Stimulated activated CD8-positive, alpha-beta memory T cell treated with anti-CD3 and anti-CD28 coated beads, Interleukin-7, amount 100 ng/mL, for 24 hours (primary cell): ENCODE results near the gene IFNAR2.
"Not testable (repeated sequence)": the region's sequence is repeated elsewhere in the genome, so short reads cannot be mapped to it uniquely, and the experiment has no call there.

Experiments used
- DNase-seq: peaks from one replicate; pipeline ENCODE4 v3.0.0-alpha.2; 2020; ENCODE audit warnings: low read depth

Gene IFNAR2

DNA sequence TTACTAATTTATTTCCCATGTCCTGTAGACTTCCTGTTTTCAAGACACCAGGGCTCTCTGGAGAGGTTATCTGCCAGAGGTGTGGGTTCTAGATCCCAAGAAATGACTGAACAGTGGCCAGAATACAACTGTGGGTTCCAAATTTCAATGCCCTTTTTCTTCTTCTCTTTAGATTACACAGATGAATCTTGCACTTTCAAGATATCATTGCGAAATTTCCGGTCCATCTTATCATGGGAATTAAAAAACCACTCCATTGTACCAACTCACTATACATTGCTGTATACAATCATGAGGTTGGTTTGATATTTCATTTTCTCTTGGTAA lies 15.0 kb downstream of the IFNAR2 start:
- no peak for DNase-seq

DNA sequence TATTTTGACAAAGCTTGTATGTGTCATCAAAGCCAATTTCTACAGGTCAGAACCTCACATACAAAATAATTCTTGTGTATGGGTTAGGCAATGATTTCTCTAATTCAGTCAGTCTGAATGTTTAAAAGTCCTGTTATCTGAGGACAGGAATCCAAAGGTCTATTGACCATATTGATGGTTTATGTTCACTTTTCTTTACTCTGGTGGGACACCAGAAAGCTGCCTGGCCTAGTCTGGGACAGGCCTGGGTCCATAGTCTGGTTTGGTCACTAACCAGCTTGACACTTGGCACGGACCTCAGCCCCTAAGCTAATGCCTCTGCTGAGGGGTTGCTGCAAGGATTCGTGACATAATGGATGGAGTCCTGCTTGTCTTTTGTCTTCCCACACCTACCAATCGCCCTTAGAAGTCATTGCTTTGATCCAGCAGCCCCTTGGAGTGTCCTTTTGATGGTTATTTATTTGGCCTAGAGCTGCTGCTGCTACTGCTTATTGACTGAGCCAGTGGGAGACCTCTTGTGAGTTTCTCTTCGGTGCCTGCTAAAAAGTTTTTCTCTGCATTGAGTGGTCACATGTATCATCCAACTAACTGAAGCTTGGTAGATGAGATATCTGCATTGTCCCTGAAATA lies 15.7 kb downstream of the IFNAR2 start:
- DNase-seq = no peak

DNA sequence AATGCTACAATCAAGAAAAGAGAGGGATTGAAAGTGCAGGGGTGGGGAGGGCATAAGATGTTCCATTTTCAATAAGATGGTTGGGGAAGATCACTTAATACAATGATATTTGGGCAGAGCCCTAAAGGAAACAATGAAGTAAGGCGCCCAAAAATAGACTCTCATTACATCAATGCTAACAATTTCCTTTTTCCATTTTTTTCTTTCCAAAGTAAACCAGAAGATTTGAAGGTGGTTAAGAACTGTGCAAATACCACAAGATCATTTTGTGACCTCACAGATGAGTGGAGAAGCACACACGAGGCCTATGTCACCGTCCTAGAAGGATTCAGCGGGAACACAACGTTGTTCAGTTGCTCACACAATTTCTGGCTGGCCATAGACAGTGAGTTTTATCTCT lies 16.8 kb downstream of the IFNAR2 start:
- no peak for DNase-seq

DNA sequence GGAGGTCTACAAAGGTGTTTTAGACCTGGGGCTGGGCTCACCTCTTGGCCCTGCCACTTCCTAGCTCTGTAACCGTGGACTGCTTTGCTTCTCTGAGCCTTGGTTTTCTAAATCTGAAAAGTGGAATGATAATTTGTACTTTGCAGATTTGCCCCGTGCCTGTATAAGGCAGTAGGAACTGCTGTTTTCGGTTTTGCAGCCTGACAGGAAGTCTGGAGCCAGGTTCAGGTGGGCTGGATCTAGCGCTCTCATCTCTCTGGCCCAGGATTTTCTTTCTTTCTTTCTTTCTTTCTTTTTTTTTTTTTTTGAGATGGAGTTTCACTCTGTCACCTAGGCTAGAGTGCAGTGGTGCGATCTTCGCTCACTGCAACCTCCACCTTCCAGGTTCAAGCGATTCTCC lies 17.2 kb downstream of the IFNAR2 start:
- DNase-seq = no peak

DNA sequence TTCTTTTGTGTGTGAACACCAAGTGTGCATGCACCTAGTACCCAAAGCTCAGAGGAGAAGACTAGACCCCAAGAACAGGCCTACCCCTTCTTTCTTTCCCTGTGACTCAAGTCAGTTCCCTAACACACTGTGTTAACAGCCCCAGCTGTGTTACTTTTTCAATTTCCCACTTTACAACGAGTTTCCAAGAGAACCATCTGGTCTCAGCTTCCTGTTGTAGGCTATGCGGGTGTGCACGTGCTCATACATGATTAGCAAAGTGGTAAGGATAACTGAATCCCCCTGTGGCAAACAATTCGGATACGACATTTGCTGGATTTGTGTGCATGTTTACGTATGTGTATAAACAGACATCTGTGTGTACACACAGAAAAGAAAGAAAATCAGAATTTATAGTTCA lies 17.9 kb downstream of the IFNAR2 start:
- DNase-seq = no peak

DNA sequence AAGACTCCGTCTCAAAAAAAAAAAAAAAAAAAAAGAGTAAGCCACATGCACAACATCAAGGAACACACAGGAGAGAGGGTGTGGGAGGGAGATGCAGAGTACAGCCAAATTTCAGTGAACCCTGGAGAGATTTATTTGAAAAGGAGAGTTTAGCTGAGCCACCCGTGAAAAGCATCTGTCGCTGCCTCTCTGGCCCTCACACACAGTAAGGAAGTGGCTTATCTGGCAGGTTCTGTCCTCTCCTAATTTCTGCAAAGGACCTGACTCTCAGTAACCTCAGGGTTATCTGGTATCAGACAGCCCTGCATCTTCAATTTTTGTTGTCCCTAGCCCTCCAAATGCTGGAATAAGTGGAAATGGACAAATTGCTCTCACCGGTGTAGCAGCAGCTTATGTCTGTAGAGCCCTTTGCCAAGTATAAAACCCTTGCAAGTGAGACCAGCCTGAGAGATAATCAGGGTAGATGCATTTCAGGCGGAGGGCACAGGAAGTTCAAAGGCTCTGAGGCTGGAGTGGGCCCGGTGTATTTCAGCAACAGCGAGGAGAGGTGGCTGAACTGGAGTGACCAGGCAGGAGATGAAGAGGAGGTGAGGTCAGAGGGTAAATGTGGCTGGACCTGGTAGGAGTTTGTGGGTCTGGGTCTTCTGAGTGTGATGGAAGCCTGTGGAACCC lies 19.7 kb downstream of the IFNAR2 start:
- no peak for DNase-seq

DNA sequence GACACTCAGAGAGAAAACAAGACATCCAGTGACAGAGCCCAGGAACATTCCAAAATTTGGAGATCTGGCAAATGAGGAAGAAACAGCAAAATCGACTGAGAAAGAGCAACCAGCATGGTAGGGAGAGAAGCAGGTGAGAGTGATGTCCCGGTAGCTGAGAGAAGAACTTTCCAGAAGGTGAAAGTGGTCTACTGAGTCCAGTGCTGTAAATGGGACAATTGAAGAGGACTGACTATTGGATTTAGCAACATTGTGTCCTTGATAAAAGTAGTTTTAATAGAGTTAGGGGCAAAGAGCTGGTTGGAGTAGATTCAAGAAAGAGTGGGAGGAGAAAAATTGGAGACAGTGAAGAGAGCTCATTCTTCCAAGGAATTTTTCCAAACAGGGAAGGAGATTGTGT lies 21.4 kb downstream of the IFNAR2 start:
- no peak for DNase-seq

DNA sequence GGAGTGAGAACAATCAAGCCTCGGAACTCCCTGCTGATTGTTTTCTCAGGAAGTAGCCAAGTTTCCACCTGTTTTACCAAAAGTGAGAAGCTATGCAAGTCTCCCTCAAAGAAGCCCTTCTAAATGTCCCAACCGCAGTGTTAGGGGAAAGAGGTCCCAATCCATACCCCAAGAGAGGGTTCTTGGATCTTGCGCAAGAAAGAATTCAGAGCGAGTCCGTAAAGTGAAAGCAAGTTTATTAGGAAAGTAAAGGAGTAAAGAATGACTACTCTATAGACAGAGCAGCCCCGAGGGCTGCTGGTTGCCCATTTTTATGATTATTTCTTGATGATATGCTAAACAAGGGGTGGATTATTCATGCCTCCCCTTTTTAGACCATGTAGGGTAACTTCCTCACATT lies 23.6 kb downstream of the IFNAR2 start:
- DNase-seq = not testable (repeated sequence)

DNA sequence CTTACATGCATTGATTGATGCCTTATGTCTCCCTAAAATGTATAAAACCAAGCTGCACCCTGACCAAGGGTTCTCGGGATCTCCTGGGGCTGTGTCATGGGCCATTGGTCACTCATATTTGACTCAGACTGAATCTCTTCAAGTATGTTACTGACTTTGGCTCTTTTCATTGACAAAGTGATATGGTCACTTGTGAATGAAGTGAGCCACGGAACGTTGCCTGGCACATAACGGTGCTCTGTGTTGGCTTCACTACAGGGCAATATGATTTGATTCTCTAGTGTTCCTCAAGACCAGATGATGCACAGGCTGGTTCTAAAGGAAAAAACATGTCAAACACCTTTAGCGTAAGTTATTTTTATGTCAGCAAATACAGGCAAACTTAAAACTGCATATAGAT lies 25.0 kb downstream of the IFNAR2 start:
- no peak for DNase-seq

DNA sequence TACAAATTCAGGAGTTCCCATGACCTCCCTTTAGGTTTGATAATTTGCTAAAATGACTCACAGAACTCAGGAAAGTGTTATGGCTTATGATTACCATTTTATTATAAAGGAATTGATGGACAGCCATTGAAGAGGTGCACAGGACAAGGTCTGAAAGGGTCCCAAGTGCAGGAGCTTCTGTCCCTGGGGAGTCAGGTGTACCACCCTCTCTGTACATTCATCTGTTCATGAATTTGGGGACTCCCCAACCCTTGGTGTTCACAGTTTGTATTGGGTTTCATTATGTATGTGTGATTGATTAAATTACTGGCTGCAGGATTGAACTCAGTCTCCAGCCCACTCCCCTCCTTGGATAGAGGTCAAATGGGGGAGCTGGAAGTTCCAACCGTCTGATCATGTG lies 25.7 kb downstream of the IFNAR2 start:
- no peak for DNase-seq

DNA sequence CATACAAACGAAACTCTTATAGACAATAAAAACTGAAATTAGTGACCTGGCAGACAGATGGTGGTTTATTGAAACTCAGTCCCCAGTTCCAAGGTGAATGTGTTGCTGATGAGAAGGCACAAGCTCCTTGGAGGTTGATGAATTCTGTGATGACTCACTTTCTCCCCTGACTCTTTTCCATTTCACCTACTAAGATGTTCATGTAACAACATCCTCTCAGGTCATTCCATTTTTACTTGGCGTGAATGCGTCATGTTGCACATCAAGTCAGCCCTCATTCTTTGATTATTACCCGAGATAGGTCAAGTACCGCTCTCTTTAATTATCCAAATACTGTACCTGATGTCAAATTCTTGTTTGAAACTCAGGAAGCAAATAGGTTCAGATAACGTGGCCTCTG lies 26.3 kb downstream of the IFNAR2 start:
- no peak for DNase-seq

DNA sequence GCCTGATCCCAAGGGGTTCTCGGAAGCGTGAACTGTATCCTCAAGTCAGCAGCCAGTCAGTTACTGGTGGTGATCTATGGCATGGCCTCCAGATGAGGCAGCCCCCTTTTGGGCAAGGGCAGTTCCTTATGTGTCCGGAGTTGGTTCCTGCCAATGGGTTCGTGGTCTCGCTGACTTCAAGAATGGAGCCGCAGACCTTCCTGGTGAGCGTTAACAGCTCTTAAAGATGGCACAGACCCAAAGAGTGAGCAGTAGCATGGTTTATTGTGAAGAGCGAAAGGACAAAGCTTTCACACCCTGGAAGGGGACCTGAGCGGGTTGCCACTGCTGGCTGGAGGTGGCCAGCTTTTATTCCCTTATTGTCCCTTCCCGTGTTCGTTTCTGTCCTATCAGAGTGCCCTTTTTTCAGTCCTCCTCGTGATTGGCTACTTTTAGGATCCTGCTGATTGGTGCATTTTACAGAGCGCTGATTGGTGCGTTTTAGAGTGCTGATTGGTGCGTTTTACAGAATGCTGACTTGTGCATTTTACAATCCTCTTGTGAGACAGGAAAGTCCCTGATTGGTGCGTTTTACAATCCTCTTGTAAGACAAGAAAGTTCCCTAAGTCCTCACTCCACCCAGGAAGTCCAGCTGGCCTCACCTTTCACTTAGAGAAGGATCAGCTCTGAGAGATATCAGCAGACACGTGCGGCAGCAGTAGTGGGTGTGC lies 27.5 kb downstream of the IFNAR2 start:
- no peak for DNase-seq

DNA sequence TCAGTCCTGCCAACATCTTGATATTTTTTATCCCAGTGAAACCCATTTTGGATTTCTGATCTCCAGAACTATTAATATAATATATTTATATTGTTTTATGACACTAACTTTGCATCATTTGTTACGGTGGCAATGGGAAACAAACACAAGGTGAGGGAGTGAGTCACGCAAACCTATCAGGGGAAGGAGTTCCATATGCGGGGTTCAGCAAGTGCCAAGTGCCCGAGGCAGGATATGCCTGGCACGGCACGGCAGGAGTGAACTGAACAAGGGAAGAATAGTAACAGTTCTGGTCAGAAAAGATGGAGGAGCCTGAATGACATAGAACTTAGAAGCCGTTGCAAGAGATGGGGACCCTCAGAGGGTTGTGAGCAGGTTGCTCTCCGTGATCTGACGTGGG lies 28.7 kb downstream of the IFNAR2 start:
- DNase-seq = no peak

DNA sequence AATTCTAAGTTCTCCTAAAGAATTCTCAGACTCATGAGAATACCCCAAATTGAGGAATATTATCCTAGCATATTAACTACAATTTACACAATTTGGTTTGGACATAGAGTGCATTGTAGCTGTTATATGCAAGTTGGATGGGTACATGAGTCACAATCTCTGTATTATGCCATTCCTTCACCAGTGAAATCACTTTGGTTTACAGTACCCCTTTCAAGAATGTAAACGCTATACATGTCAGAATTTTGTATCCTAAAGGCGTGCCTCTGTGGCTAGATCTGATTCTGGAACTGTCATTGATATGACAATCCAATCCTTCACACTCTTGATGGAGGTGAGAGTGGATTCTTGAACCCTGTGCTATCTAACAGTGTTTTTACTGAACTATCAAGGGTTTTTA lies 29.7 kb downstream of the IFNAR2 start:
- no peak for DNase-seq

DNA sequence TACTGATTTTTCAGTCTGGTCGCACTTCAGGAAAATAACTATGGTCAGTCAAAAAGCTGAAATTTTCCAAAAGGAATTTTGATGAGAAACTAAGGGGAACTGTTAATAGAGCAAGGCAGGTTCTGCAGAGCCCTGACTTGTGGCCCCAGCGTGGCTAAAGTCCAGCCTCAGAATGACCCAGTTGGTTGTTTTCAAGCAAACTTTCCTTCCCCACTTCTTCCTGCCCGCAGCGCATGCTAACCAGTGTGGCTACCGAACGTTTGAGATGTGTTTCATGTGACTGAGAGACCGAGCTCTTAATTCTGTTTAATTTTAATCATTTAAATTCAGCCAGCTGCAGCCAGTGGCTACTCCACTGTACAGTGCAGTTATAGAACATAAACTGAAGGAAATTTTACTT lies 30.3 kb downstream of the IFNAR2 start:
- DNase-seq = no peak

DNA sequence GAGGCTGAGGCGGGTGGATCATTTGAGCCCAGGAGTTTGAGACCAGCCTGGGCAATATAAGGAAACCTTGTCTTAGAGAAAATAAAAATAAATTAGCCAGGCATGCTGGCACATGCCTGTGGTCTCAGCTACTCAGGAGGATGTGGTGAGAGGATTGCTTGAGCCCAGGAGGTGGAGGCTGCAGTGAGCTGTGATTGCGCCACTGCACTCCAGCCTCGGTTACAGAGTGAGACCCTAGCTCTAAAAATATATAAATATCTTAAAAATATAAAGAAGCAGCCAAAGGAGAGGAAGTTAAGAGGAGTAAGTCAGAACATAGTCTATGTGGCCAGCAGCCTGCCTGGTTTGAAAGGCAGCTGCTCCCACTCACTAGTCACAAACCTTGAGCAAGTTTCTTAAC lies 31.9 kb downstream of the IFNAR2 start:
- DNase-seq = no peak

DNA sequence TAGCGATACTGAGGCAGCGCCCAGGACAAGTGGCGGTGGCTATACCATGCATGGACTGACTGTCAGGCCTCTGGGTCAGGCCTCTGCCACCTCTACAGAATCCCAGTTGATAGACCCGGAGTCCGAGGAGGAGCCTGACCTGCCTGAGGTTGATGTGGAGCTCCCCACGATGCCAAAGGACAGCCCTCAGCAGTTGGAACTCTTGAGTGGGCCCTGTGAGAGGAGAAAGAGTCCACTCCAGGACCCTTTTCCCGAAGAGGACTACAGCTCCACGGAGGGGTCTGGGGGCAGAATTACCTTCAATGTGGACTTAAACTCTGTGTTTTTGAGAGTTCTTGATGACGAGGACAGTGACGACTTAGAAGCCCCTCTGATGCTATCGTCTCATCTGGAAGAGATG lies 33.2 kb downstream of the IFNAR2 start:
- DNase-seq = no peak

DNA sequence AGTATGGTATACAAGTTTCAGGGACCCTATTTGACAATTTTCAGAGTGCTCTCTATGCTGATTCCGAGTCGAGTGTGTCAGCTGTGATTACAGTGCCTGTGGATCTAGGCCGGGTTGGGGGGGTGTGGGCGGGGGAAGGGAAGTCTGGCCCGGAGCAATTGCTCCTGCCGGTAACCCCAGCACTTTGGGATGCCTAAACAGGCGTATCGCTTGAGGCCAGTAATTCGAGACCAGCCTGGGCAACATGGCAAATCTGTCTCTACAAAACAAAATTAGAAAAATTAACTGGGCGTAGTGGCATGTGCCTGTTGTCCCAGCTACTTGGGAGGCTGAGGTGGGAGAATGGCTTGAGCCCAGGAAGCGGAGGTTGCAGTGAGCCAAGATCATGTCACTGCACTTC lies 34.8 kb downstream of the IFNAR2 start:
- no peak for DNase-seq

DNA sequence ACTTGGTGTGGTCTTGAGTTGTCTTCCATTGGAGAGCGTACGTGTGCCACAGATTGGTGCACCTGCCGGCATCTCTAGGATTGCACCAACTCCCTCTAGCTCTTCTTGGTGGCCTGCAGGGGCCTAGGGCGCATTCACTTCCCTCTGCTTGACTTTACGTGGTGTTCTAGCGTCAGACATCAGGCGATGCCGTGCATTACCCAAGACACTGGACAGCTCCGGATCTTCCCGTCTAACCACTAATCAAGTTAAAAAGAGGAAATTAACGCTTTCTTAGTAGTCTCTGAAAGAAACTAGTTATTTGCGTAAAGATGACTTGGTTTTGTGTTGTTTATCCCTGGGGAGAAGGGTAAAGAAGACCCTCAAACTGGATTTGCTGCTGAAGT lies 35.9 kb downstream of the IFNAR2 start:
- no peak for DNase-seq

DNA sequence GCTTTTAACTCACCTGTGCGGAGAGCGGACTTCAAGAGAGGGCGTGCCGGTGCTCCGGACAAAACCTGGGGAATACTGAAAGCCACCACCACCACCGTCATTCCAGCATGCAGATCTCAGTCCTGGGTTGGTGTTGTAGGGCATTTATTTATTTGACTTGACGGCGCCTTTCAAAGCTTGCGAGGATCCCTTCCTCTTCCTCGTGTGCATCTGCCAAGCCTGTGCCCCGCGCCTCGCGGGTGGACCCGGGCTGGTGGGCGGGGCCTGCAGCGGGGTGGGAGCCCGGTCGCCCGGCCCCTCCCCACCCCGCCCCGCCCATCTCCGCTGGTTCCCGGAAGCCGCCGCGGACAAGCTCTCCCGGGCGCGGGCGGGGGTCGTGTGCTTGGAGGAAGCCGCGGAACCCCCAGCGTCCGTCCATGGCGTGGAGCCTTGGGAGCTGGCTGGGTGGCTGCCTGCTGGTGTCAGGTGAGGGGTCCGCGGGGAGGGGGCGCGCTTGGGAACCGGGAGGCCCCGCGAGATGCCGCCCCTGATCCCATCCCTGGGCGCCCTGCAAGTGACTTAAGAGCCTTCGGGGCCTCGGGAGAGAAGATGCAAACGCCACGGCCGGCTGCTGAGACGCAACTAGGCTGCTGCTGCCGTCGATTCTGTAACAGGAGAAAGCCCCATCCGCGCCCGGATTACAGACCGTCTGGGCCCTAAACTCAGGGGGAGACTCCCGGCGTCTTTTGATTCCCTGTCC lies 36.5 kb downstream of the IFNAR2 start, which contains the start of gene IL10RB:
Gene IL10RB, plus strand, starts transcription at position 318 of the 739 bp plus-strand sequence. Its CDS starts 99 bp downstream, at position 417.
- peak; percentile 56 for DNase-seq

DNA sequence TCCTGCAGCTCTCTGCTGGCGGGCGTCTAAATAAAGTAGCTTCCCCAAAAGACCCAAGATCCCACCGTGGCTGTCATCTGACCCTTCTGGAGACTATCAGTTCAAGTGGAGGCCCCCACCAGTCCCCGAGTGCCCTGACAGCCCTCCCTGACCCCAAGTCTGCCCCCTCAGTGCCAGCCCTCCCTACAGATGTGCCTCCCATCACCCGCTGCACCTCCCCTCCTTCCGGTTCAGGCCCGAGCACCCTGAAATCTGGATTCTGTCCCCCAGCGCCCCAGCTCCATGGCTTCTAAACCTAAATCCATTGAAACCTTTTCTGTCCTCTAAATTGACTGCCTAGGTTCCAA lies 37.0 kb downstream of the IFNAR2 start:
- no peak for DNase-seq

DNA sequence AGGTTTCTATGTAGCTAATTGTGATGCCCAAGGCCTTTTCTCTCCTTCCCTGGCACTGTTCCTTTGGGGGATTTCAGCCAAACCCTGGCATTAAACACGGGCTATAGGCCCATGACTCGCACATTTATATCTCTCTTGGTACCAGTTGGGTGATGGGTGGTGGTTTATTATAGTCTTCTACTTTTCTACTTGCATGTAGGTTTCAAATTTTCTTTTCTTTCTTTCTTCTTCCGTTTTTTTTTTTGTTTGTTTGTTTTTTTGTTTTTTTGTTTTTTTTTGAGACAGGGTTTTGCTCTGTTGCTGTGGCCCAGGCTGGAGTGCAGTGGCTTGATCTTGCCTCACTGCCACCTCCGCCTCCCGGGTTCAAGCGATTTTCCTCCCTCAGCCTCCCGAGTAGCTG lies 37.5 kb downstream of the IFNAR2 start:
- no peak for DNase-seq

DNA sequence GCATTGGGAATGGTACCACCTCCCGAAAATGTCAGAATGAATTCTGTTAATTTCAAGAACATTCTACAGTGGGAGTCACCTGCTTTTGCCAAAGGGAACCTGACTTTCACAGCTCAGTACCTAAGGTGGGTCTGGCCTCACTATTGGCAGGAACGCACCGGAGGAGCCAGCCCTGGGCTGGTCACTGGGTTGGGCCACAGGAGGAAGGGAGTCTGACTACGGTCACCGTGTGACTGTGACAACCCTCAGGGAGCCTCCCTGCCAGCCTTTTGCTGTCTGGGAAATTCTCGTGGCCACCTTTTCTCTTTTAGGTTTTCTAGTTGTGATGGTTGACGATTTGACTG lies 38.6 kb downstream of the IFNAR2 start:
- no peak for DNase-seq
